ENCODE results near the gene WDR54. TPM values are rescaled to one million over a fixed set of nuclear protein-coding genes. Genes with fewer than 3 reads are reported as not detected.
"Not testable (repeated sequence)": the region's sequence is repeated elsewhere in the genome, so short reads cannot be mapped to it uniquely, and the experiment has no call there.

WDR54 gene
- polyA plus RNA-seq, 4 donors = 25.2 to 42.7 (median 36.2) TPM

DNA sequence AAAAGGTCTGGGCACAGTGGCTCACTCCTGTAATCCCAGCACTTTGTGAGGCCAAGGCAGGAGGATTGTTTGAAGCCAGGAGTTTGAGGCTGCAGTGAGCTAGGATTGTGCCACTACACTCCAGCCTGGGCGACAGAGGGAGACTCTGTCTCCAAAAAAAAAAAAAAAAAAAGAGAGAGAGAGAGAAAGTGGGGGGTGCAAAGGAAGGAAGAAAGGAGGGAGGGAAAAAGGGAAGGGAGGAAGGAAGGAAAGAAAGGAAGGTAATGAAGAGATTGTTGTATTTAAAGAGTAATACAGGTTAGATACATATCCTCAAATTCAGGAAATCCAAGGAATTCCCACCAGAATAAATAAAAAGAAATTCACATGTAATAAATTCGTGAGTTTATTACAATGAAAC, 19.6 kb upstream of the WDR54 start:
- no peak for DNase-seq (ENCODE audit: low read depth in 4 of 4, low spot score in 3 of 4)

DNA sequence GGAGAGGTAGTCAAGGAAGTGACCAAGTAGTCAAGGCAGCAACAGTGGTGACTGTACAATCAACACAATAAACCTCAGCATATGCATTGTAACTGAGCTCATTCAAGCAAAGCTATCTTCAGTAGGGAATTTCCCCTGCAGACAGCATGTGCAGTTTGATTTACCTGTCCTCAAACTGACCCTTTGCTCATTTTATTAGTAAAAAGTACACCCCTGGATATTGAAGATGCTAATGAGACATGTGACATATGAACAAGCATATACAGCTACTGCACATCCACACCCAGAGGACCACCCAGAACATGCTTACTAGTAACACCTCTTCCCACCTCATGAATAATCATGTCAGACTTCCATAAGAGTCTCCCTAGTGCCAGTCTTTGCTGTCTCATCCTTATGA, 15.5 kb upstream of the WDR54 start:
- DNase-seq (ENCODE audit: low read depth in 4 of 4, low spot score in 3 of 4) = no peak

DNA sequence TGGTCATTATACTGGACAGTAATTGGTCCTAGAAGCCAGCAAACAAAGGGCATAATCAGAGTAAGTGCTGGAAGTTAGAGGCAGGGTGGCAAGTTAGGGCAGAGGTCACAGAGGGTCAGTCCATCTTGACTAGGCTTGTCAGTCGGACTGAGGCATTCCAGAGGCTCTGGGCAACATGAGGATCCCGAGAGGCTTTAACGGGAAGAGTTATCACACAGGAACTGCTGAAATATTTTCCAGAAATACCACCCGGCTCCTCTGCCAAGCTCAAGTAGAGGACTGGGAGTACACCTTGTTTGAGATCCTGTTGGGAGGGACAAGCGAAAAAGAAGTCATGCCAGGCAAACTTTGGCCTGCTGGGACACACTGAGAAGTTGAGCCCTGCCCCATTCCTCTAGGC, 13.8 kb upstream of the WDR54 start:
- DNase-seq (ENCODE audit: low read depth in 4 of 4, low spot score in 3 of 4) = no peak

DNA sequence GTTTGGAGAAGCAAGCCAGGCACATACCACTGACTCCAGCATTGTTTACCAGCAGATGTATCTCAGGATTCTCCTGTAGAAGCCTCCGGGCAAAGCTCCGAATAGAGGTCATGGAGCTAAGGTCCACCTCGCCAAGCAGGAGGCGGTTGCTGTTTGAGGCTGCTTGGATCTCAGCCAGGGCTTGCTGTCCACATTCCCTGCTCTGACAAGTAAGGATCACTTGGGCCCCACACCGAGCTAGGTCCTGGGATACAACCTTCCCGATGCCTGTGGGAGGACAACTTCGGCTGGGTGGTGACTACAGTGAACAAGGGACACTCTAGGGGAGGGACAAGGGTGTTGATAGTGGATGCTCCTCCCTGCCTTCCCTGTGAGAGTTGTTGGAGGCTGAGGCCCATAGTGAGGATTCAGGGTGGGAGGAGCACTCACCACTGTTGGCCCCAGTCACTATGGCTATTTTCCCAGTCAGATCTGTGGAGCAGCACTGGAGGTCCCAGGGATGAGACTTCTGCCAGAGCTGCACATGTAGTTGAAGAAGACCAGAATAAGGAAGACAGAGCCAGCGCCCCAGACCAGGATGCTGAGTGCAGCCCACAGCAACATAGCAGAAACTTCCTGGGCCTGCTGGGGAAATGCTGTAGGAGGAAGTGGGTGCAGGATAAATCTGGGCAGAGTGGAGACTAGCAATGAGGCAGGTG, 8.4 kb upstream of the WDR54 start:
- DNase-seq (ENCODE audit: low read depth in 4 of 4, low spot score in 3 of 4) = no peak

DNA sequence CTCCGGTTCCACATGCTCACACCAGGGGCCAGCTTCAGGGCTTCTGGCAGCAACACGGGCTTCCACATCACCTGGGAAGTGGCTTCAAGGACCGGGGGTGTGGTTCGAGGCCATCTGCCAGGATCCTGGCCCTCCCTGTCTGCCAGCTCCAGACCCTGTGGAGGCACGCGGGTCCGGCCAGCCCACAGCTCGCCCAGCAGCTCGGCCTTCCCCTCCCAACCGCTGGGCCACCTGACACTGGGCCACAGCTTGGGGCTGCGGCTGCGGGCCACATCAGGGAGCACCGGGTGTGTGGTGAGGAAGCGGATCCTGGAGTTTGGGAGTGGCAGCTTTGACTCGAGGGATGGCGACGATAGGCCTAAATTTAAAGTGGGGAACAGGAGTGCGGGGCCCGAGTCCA, 7.1 kb upstream of the WDR54 start:
- no peak for DNase-seq (ENCODE audit: low read depth in 4 of 4, low spot score in 3 of 4)

DNA sequence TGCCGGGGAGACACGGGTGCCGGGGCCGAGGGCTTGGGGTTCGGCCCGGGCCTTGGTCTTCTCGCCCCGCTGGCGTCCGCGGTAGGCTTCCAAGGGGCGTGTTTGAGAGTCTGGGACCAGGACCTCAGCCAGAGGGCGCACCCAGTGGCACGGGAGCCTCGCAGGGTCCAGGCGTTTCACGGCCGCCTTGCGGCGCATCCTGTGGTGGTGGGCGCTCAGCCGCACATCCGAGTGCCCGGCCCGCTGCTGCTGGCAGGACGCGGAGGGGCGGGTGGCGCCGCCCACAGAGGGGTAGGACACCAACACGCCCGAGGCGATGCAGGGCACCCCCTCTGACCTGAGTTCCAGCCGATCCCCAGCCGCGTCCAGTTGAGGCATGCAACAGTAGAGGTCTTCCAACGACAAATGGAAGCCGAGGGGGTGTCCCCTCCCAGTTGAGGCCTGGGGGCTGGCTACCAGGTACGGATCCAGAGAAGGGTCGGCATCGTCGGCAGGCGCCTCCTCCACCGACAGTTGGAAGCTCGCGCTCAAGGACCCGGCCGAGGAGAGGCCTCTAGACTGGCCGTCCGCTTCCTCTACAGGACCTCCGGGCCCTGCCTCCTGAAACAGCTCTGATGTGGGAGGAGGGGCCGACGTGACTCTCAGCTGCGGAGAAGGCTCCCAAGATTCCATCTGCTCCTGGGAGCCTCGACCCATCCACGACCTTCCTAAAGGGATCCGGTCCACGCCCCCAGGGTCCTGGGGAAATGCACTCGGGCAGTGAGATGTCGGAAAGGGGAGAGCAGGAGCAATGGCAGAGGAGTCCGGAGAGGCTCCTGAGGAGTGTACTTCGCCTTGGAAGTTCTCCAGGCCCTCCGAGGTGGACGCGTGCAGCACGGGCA, 6.4 kb upstream of the WDR54 start:
- DNase-seq (ENCODE audit: low read depth in 4 of 4, low spot score in 3 of 4) = peak in 1 of 4 donors; percentile 37

DNA sequence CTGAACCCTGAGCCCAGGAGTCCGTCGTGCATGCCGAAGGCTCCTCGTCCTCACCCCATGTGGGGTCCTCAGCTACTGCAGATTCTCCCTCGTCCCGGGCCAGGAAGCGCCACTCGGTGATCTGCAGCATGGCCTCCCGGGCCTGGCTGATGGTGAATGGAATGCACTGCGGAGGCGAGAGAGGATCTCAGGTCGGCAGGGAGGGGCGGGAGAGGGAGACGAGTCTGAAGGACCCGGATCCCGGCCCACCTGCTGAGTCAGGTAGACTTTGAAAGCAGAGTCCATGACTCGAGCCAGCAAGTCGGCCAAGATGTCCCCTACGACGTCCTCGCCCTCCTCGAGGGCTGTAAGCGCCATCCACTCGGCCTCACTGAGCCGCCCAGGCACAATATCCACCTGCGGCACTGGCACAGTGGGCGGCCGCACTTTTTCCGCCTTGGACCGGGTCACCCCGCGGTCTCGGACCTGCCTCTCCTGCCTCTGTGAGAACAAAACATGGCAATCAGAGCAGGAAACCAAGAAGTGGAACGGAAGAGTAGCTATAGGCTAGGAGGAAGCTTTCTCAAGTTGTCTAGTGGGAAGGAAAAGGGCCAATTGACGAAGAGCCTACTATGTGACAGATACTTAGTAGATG, 5.7 kb upstream of the WDR54 start:
- no peak for DNase-seq (ENCODE audit: low read depth in 4 of 4, low spot score in 3 of 4)

DNA sequence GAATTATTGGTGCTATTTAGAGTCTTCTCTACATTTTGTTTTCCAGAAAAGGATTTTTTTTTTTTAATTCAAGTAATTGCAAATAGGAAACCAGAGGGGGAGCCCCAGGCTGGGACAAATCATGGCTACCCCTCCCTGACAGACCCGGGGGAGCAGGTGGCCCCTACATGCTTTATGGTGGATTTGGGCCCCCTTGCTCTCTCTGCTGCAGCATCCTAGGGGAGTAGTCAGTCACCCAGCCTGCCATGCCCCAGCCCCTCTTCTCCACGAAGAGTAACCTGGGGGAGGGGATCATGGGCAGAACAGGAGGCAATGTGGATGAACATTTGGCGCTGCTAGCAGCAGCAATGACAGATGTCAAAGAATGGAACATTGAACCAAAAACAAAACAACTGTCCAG, 4.8 kb upstream of the WDR54 start:
- DNase-seq (ENCODE audit: low read depth in 4 of 4, low spot score in 3 of 4) = no peak

DNA sequence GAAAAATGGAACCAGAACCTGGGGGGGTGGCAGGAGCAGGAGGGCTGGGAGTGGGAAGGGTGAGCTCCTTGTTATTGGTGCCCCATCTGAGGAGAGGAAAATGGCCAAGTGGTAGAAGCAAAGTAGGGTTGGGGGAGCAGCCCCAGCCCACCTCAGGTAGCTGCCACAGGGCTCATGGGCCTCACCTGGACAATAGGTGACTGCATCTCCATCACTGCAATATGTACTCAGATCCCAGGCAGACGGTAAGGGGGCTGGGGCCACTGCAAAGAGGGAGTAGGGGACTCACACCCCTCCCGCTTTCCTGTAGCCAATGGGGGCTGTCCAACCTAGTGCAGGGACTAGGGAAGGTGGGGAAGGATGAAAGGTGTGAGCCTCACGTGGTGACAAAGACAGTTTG, 4.3 kb upstream of the WDR54 start:
- DNase-seq (ENCODE audit: low read depth in 4 of 4, low spot score in 3 of 4) = no peak

DNA sequence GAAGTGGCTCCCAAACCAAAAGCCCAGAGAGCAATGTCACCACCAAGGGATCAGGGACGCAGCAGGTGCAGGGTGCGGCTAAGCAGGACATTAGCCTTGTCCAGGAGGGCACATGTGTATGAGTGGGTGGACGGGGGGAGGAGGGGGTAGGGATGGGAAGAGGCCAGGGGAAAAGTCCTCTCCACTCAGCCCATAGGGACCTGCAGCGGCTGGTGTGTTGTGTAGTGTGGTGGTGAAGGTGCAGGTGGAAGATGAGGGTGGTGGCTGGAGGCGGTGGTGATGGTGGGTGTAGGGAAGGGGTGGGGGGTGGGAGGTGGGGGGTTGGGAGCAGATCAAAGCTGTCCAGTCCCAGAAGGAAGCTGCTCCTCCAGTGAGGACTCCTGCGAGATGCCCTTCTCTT, 3.8 kb upstream of the WDR54 start:
- no peak for DNase-seq (ENCODE audit: low read depth in 4 of 4, low spot score in 3 of 4)

DNA sequence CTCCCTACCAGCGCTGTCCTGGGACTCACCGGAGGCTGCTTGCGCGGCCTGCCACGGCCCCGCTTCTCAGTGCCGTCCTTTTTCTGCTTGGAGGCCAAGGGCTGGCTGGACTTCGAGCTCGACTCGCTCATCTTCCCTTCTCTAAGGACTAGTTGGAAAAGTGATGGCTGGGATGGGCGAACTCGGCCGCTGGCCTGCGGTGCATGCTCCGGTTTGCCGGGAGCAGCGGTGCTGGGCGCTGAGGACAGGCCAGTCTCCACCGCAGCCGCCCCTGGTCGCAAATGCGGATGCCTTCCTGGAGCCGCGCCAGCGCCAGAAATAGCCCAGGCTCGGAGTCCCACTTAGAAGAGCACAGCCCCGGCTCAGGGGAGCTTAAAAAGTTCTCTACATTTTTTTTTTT, 3.2 kb upstream of the WDR54 start:
- DNase-seq (ENCODE audit: low read depth in 4 of 4, low spot score in 3 of 4) = no peak

DNA sequence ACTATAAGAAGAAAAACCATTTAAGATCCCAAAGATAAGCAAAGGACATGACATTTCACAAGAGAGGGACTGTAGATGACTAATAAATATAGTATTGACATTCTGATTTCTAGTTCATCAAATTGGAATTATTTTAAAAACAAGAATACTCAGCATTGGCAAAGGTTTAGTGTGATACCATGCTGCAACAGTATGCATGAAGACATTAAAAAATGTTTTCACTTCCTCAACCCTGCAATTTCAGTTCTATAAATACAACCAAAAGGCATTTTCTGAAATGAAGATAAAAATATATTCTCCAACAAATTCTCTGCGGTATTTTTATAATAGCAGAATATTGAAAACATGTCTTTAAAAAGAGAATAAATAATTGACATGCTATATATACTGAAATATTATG, 2.2 kb upstream of the WDR54 start:
- no peak for DNase-seq (ENCODE audit: low read depth in 4 of 4, low spot score in 3 of 4)

DNA sequence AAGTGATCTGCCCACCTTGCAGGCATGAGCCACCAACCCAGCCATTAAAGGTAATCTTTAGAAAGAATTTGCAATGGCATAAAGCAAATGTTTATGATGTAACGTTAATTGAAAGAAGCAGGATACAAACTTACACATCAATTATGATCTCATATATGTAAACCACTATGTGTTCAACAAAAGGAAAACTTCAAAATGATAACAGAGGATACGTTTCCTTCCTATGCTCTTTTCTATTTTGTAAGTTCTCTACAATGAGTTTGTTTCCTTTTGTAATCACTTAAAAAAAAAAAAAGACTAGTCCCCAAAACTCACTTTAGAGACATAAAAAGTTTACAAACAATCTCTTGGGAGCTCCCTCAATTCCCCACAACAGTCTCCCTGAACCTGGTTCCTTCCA, 1.5 kb upstream of the WDR54 start:
- no peak for DNase-seq (ENCODE audit: low read depth in 4 of 4, low spot score in 3 of 4)

DNA sequence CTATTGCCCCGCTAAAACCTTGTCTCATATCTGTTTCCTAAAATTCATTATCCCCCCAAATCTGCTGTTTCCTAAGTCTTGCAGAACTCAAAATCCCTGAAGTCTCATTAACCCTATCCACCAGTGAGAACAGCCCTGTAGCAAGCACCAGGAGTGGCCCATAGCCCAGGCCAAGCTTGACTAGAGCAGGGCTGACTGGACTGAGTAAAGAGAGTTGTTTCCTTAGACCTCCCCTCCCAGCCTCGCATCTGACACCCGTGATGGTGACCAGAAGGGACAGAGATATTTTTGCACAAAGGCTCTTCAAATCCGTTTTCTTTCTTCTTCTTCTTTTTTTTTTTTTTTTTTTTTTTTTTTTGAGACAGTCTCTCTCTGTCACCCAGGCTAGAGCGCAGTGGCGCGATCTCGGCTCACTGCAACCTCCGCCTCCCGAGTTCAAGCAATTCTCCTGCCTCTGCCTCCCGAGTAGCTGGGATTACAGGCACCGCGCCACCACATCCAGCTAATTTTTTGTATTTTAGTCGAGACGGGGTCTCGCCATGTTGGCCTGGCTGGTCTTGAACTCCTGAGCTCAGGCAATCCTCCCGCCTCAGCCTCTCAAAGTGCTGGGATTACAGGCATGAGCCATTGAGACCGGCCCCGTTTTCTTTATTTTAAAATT, 957 bp upstream of the WDR54 start:
- not testable (repeated sequence) for DNase-seq (ENCODE audit: low read depth in 4 of 4, low spot score in 3 of 4)

DNA sequence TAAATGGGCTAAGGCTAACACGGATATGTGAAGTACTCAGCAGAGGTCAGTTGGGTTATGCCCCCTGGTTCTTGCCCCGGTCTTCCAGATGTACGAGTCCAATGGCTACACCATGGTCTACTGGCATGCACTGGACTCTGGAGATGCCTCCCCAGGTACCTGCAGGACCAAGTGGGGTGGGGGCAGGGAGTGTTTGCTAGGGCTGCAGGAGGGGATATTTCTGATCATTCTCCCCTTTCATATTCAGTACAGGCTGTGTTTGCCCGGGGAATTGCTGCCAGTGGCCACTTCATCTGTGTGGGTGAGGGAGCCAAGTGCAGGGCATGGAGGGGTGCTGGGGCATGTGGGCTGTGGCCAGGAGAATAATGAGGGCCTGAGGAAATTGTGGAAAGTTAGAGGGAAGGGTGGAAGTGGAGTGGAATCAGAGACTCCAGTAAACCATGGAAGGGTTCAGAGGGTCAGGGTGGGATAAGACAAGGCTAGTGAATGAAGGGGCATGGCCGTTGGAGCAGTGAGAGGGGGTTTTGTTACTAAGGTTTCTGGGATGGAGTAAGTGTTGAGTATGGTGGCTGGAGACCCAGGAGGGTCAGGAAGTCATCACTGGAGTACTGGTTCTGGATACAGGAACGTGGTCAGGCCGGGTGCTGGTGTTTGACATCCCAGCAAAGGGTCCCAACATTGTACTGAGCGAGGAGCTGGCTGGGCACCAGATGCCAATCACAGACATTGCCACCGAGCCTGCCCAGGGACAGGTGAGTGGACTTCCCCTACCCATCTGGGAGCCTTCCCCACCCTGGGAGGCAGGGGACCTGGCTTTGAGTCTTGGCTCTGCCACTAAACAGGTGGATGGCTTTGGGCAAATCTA, 1.9 kb downstream of the WDR54 start:
- DNase-seq (ENCODE audit: low read depth in 4 of 4, low spot score in 3 of 4) = no peak

DNA sequence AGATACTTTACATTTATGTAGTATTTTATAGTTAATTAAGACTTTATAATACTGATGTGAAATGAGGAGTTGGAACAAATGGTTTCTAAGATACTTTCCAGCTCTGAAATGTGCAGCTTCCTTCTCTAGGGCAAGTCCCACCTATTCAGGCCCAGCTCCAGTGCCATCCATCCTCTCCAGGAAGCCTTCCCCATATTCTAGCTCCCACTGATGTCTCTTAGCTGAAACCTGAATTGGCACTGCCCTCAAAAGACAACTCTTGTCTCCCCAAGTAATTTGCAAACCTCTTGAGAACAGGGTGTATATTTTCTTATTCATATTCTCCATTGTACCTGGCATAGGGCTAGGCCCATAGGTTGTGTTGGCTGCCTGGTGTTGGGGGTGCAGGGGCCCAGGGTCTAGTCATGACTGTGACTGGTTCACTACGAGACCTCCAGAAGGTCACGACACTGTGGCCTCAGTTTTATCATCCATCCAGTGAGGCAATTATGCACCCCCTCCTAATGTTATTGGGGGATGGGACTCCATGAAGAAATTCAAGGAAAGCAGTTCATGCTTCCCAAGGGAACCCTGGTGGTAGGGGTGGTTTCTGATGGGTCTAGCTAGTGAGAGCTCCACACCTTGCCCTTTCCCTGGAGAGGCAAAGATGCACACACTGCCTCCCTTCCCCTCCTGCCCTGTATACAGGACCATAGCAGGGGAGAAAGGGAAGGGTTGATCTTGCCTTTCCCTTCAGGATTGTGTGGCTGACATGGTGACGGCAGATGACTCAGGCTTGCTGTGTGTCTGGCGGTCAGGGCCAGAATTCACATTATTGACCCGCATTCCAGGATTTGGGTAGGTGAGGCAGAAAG, 2.8 kb downstream of the WDR54 start:
- no peak for DNase-seq (ENCODE audit: low read depth in 4 of 4, low spot score in 3 of 4)

DNA sequence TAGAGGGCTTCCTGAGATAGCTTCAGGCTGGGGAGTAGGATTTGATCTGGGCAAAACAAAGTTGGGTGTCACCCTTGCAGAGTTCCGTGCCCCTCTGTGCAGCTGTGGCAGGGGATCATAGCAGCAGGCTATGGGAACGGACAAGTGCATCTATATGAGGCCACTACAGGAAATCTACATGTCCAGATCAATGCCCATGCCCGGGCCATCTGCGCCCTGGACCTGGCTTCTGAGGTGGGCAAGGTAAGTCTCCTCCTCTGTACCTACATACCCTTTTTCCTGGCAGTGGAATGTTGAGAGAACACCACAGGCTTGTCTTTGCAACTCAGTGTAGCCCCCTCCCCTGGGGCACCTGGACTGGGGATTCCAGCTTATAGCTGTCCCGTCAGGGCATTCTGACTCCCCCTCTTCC, 3.5 kb downstream of the WDR54 start:
- DNase-seq (ENCODE audit: low read depth in 4 of 4, low spot score in 3 of 4) = no peak

DNA sequence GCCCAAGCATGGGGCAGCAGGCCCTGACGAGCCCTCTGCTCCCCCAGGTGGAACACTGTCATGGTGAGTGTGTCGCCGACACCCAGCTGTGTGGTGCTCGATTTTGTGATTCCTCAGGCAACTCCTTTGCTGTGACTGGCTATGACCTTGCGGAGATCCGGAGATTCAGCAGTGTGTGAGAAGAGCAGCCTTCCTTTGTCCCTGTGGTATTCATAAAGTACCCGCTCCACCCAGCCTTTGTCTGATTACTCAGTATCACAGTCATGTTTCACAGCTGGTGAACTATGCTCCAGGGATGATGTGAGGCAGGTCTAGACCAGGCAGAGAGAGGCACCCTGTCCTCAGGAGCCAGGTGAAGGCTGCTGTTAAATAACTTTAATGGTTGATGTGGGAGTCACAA, 4.0 kb downstream of the WDR54 start:
- no peak for DNase-seq (ENCODE audit: low read depth in 4 of 4, low spot score in 3 of 4)

DNA sequence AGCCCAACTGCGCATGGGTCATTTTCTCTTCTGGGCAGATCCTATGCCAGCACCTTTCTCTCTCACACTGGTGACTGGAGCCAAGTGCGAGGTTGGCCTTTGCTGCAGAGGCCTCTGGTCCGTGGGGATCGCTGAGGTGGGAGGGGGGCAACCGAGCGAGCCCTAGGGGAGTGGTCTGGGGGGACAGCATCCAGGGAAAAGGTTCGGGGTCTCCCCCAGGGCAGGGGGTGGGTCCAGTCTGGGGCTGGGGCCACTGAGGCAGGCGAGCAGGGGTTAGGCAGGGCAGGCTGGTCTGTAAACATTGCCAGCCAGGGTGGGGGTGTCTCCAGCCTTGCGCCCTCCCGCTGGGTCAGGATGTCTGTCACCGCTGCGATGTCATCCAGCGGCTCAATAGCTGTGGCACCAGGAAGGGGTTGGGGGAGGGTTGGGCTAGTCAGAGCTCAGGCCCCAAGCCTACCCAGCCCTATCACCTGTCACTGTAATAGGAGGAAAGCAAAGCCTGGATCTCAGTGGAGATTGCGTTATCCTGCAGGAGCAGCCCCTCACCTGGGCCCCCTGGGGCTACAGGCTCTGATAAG, 4.7 kb downstream of the WDR54 start:
- DNase-seq (ENCODE audit: low read depth in 4 of 4, low spot score in 3 of 4) = no peak
